ENCODE results near the gene TEX36.

GRCh38 chr10:125709553-125710474 is 26.9 kb upstream of the TEX36 start:
- TF ChIP-seq TAF1 (IDR thresholded peaks at IDR 0.05; ENCODE audit: borderline replicate concordance, insufficient read depth, low read length) = no peak
- no peak for TF ChIP-seq POLR2AphosphoS5 (IDR thresholded peaks at IDR 0.05; ENCODE audit: low read depth, low read length)

All from PFSK-1 (cell line).